Stimulated activated CD8-positive, alpha-beta memory T cell treated with anti-CD3 and anti-CD28 coated beads, Interleukin-12 subunit alpha, Interleukin-12 subunit beta, amount 100 ng/mL, for 24 hours (primary cell): ENCODE results near the gene PITPNM3.

Experiments used
- DNase-seq: peaks from one replicate; pipeline ENCODE4 v3.0.0-alpha.2; 2020; ENCODE audit errors: extremely low read depth

Gene PITPNM3

GRCh38 chr17:6408276-6408675 is 148.1 kb downstream of the PITPNM3 start:
- DNase-seq: no peak

- DNase-seq: no peak
Measured at GRCh38 chr17:6402258-6402657, 154.1 kb downstream of the PITPNM3 start.
